Astrocyte of the spinal cord (primary cell): ENCODE measurements around the gene ZNF32.
"Not testable (repeated sequence)": the region's sequence is repeated elsewhere in the genome, so short reads cannot be mapped to it uniquely, and the experiment has no call there.

Experiments
- DNase-seq: peaks from one replicate; pipeline ENCODE4 v3.0.0; 2011; ENCODE audit warnings: low read depth, low spot score
- H3K4me3 ChIP-seq: 2 replicates; pipeline ENCODE4 v1.5.1; 2011; ENCODE audit warnings: low read depth, mild to moderate bottlenecking, low read length, moderate library complexity
- in situ Hi-C: cut with HindIII; loops from 2 replicates; pipeline ENCODE4 v1.10.0; 2017; ENCODE audit warnings: low sequenced_read_pairs
- TF ChIP-seq, protein P1 (sequence below): IDR thresholded peaks from 2 replicates; pipeline ENCODE4 v1.5.1; 2012; ENCODE audit warnings: low read depth, mild to moderate bottlenecking, low read length, inconsistent platforms

The ZNF32 gene

DNA sequence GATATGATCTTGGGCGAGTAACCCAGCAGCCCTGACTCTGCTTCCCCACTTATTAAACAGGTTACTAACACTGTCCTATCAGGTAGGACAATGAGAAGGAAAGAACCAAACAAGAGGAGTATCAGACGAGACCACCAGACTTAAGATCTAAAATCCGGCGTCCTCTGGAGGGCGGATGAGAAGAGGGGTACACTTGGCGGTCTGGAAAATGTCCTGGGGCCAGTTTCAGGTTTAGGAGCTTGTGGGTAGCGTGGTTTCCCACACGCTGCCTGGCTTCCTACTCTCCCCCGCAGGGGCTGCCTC is 635 bp downstream of the ZNF32 start:
- H3K4me3 ChIP-seq: peak overlapping the region; percentile 55
- TF ChIP-seq, protein P1, sequence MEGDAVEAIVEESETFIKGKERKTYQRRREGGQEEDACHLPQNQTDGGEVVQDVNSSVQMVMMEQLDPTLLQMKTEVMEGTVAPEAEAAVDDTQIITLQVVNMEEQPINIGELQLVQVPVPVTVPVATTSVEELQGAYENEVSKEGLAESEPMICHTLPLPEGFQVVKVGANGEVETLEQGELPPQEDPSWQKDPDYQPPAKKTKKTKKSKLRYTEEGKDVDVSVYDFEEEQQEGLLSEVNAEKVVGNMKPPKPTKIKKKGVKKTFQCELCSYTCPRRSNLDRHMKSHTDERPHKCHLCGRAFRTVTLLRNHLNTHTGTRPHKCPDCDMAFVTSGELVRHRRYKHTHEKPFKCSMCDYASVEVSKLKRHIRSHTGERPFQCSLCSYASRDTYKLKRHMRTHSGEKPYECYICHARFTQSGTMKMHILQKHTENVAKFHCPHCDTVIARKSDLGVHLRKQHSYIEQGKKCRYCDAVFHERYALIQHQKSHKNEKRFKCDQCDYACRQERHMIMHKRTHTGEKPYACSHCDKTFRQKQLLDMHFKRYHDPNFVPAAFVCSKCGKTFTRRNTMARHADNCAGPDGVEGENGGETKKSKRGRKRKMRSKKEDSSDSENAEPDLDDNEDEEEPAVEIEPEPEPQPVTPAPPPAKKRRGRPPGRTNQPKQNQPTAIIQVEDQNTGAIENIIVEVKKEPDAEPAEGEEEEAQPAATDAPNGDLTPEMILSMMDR: peak; percentile 0
- in situ Hi-C loops: no loop called here
- DNase-seq: no peak

DNA sequence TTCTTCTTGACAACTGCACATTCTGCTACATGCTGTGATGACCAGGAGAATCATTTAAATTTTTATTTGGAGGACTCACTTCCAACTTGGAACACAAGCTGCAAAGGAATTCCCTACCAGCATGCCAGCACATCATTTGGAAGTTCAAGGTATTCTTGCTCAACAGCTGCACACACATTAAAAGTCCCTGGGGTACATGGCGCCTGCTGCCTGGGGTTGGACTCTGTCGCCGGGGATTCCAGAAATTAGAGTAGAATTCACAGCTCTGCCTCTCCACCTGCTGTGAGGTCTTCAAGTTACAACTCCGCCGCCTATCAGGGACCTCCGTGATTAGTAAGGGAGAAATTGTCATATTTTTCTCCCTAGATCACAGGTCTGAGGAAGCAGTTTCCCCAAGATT is 1.1 kb downstream of the ZNF32 start:
- DNase-seq: no peak
- peak overlapping the region; percentile 55 for H3K4me3 ChIP-seq
- in situ Hi-C loops: no loop called here
- TF ChIP-seq, protein P1: no peak

DNA sequence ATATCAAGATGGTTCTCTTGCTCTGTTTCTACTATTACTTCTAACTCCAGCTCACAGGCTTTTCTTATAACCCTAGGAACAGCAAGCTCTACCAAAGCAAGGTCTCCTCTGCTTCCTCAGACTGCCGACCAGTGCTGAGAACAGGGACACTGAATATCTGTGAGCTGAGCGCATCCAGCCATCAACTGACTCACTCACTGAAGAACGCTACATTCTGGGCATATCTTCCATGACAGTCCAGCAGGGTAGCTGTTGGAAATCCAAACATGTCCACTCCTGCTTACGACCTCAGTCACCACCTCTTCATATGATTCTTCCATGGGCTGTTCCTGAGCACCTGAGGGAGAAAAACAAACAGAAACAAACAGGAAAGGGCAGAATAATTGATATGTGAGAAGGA is 2.8 kb downstream of the ZNF32 start:
- TF ChIP-seq, protein P1: no peak
- no peak for DNase-seq
- no peak overlapping the region for H3K4me3 ChIP-seq
- in situ Hi-C loops: no loop called here

DNA sequence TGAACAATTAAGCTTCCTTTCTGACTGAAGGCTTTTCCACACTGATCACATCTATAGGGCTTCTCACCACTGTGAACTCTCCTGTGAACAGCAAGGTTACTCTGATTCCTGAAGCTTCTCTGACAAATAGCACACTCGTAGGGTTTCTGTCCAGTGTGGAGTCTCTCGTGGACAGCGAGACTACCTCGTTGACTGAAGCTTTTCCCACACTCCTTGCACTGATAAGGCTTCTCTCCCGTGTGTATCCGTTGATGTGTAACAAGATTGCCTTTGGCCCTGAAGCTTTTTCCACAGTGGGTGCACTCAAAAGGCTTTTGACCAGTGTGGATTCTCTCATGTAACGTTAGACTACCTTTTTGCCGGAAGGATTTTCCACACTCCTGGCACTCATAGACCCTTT is 4.4 kb downstream of the ZNF32 start:
- no peak for DNase-seq
- in situ Hi-C loops: no loop called here
- H3K4me3 ChIP-seq: no peak overlapping the region
- TF ChIP-seq, protein P1: no peak

DNA sequence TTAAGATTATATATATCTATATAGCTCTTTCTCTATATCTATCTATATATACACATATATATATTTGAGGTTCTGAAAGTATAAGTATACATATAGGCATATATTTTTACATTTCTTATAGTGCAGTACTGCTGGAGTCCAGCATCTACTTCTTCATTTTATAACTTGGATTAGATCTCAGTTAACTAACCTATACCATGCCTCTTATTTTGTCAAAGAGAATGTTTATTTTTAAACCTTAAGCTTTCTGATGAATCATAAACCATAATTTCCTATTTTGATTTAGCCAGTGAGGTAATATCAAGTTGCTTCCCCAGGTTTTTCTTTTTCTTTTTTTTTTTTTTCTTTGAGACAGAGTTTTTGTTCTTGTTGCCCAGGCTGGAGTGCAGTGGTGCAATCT is 8.1 kb downstream of the ZNF32 start:
- TF ChIP-seq, protein P1: no peak
- in situ Hi-C loops: no loop called here
- no peak for DNase-seq
- H3K4me3 ChIP-seq: no peak overlapping the region

DNA sequence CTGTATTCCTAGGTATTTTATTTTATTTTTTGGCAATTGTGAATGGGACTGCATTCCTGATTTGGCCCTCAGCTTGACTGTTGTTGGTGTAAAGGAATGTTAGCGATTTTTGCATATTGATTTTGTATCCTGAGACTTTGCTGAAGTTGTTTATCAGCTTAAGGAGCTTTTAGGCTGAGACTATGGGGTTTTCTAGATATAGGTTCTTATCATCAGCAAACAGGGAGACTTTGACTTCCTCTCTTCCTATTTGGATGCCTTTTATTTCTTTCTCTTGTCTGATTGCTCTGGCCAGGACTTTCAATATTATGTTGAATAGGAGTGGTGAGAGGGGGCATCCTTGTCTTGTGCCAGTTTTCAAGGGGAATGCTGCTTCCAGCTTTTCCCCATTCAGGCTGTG is 12.9 kb downstream of the ZNF32 start:
- in situ Hi-C loops, DNase-seq, H3K4me3 ChIP-seq: not testable (repeated sequence)

DNA sequence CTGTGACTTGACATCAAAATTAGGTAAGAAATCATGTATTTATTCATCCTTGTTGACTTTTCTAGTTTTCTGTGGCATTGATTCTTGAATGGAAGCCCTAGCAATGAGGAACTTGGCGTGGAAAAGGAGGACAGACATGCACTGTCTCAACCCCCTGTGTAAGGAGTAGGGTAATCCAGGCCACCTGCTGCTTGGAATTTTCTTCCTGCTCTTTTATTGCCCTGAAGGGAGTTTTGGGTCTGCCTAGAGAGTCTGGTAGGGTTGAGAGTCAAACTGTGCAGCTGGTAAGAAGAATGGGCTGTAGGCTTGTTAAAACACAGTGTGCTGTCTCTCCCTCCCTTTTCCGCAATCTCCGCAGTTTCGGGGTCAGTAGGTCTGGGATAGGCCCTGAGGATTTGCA is 19.7 kb downstream of the ZNF32 start:
- no peak overlapping the region for H3K4me3 ChIP-seq
- no peak for DNase-seq
- in situ Hi-C loops: no loop called here
- TF ChIP-seq, protein P1: no peak
